PC-9 (cell line): ENCODE data around the gene ADARB2.

Experiments
- CTCF ChIP-seq: fragments of 200-600 bp; sonication (generic); conservative IDR thresholded peaks from 2 replicates; pipeline ENCODE4 v1.6.1; 2017; ENCODE audit warnings: mixed run types, antibody characterized with exemption, mild to moderate bottlenecking, moderate library complexity
- EZH2 ChIP-seq: fragments of 200-600 bp; sonication (generic); IDR thresholded peaks from 2 replicates; pipeline ENCODE4 v1.8.0; 2017; ENCODE audit warnings: antibody characterized with exemption, low read depth

GRCh38 chr10:1300218-1300617 is 437.1 kb downstream of the ADARB2 start:
- TF ChIP-seq CTCF (no peak), EZH2 (no peak)
